Fibroblast of villous mesenchyme (primary cell): ENCODE measurements around the gene CFAP91. TPM values are rescaled to one million over a fixed set of nuclear protein-coding genes. Genes with fewer than 3 reads are reported as not detected.

Experiments used
- DNase-seq: peaks from one replicate; pipeline ENCODE4 v3.0.0-alpha.2; 2010; ENCODE audit warnings: low read depth
- H3K4me3 ChIP-seq: 2 replicates; pipeline ENCODE4 v1.5.1; 2011; ENCODE audit warnings: low read depth, mild to moderate bottlenecking, low read length
- CTCF ChIP-seq: IDR thresholded peaks from 2 replicates; pipeline ENCODE4 v1.5.1; 2012; ENCODE audit warnings: low read depth, mild to moderate bottlenecking, low read length; ENCODE audit not compliant: insufficient read depth
- total RNA-seq: library from RNA; depleted of rRNA; stranded (reverse); fragments of >200 nt; gene quantifications from 2 replicates; pipeline ENCODE4 v1.2.3, GENCODE V29; 2012

Gene CFAP91
- total RNA-seq, 1 donor = 0.43 TPM

GRCh38 chr3:119751423-119751822 is 48.6 kb downstream of the CFAP91 start:
- TF ChIP-seq CTCF = no peak
- no peak overlapping the region for H3K4me3 ChIP-seq
- DNase-seq = no peak

Other genes with a start within 250 kb of the CFAP91 start
- 72.2 and 88.5 TPM in 2 replicates for gene TMEM39A, start 239.4 kb upstream of the CFAP91 start, total RNA-seq
- 14.2 and 29.8 TPM in 2 replicates for gene POGLUT1, start 234.1 kb upstream of the CFAP91 start, total RNA-seq
- 44.8 and 58.7 TPM in 2 replicates for gene TIMMDC1, start 204.5 kb upstream of the CFAP91 start, total RNA-seq
- not detected in 2 replicates for gene CD80, start 143.4 kb upstream of the CFAP91 start, total RNA-seq
- gene ADPRH, start 123.5 kb upstream of the CFAP91 start, total RNA-seq = 3.0 and 4.2 TPM in 2 replicates
- gene PLA1A, start 105.1 kb upstream of the CFAP91 start, total RNA-seq = not detected in 2 replicates
- 1.3 TPM in 2 replicates for gene POPDC2, start 42.4 kb upstream of the CFAP91 start, total RNA-seq
- gene COX17, start 25.6 kb upstream of the CFAP91 start, total RNA-seq = 10.8 and 15.8 TPM in 2 replicates
- gene NR1I2, start 79.1 kb downstream of the CFAP91 start, total RNA-seq = under 0.01 TPM in 2 replicates